HG03060 (cell line): Measurements from ENCODE around the gene TCF4.

ENCODE experiments used
- ATAC-seq: cut with Tn5 transposase; IDR thresholded peaks from one replicate; pipeline ENCODE4 v1.9.1; 2021; ENCODE audit warnings: low read depth, moderate number of reproducible peaks; ENCODE audit not compliant: unreplicated experiment

TCF4 gene

GRCh38 chr18:55419947-55420664, 167.9 kb downstream of the TCF4 start:
- peak; percentile 14 for ATAC-seq

- ATAC-seq: no peak
Observed at GRCh38 chr18:55419132-55419946, 168.7 kb downstream of the TCF4 start.

GRCh38 chr18:55418439-55418838, 169.6 kb downstream of the TCF4 start:
- ATAC-seq: no peak

- ATAC-seq: no peak
Observed at GRCh38 chr18:55416791-55417190, 171.2 kb downstream of the TCF4 start.

GRCh38 chr18:55415258-55415871, 172.6 kb downstream of the TCF4 start:
- ATAC-seq: peak; percentile 68

- ATAC-seq: no peak
Observed at GRCh38 chr18:55414475-55414874, 173.5 kb downstream of the TCF4 start.

- no peak for ATAC-seq
Observed at GRCh38 chr18:55413474-55413873, 174.5 kb downstream of the TCF4 start.

GRCh38 chr18:55407774-55408535, 180.0 kb downstream of the TCF4 start:
- ATAC-seq: no peak

- ATAC-seq: no peak
Observed at GRCh38 chr18:55407191-55407590, 180.8 kb downstream of the TCF4 start.

- no peak for ATAC-seq
Observed at GRCh38 chr18:55406451-55406991, 181.5 kb downstream of the TCF4 start.

GRCh38 chr18:55405893-55406406, 182.0 kb downstream of the TCF4 start:
- ATAC-seq: no peak

- no peak for ATAC-seq
Observed at GRCh38 chr18:55405475-55405874, 182.5 kb downstream of the TCF4 start.

GRCh38 chr18:55404832-55405465, 183.0 kb downstream of the TCF4 start:
- ATAC-seq: no peak

- no peak for ATAC-seq
Observed at GRCh38 chr18:55404136-55404830, 183.7 kb downstream of the TCF4 start.

GRCh38 chr18:55403421-55403949, 184.5 kb downstream of the TCF4 start:
- no peak for ATAC-seq

GRCh38 chr18:55402731-55403405, 185.1 kb downstream of the TCF4 start:
- no peak for ATAC-seq

- ATAC-seq: no peak
Observed at GRCh38 chr18:55401638-55402191, 186.3 kb downstream of the TCF4 start.
